Measurements from ENCODE around the gene MMP20. TPM values are rescaled to one million over a fixed set of nuclear protein-coding genes. Genes with fewer than 3 reads are reported as not detected.

Gene MMP20
- total and polyA plus RNA-seq, 2 experiments from 2014 or later, result not detected

GRCh38 chr11:102551169-102551781, 73.9 kb downstream of the MMP20 start:
- H4K20me1 ChIP-seq (replicated peaks; ENCODE audit: insufficient read depth), result no peaks in the 10 kb centered on the region
- DNase-seq (ENCODE audit: low spot score) (no peak), ATAC-seq (no peak)
- H3K9me2 ChIP-seq (ENCODE audit: insufficient read depth), result no peaks in the 10 kb centered on the region
- no peaks in the 10 kb centered on the region for H3K79me2 ChIP-seq (replicated peaks; ENCODE audit: insufficient read depth)
- no peaks in the 10 kb centered on the region for H3F3A ChIP-seq (replicated peaks; ENCODE audit: low read depth)
- Mint-ChIP-seq H3K4me3 (no peak overlapping the region), H3K36me3 (ENCODE audit: low read depth) (no peaks in the 10 kb centered on the region), H3K27ac (no peak overlapping the region), H3K9me3 (no peaks in the 10 kb centered on the region), H3K27me3 (ENCODE audit: insufficient read depth, low read depth, poor library complexity) (no peaks in the 10 kb centered on the region), H3K4me1 (peaks cover 15% of the 10 kb centered on the region)
- TF ChIP-seq CREB1 (CRISPR knock-in tag; IDR thresholded peaks at IDR 0.05; ENCODE audit: low read depth) (no peak), NANOG (IDR thresholded peaks at IDR 0.05; ENCODE audit: borderline replicate concordance) (no peak), ZNF114 (CRISPR knock-in tag; IDR thresholded peaks at IDR 0.05) (no peak), STAT1 (IDR thresholded peaks at IDR 0.05; ENCODE audit: unreplicated experiment) (no peak), EZH2phosphoT487 (IDR thresholded peaks at IDR 0.05; ENCODE audit: unreplicated experiment) (no peak), JUNB (IDR thresholded peaks at IDR 0.05; ENCODE audit: unreplicated experiment) (no peak), EZH2 (IDR thresholded peaks at IDR 0.05; ENCODE audit: low read depth, unreplicated experiment) (no peak), ETS1 (IDR thresholded peaks at IDR 0.05) (no peak), POLR2AphosphoS5 (IDR thresholded peaks at IDR 0.05; ENCODE audit: low read depth) (no peak), ZNF331 (CRISPR knock-in tag; IDR thresholded peaks at IDR 0.05; ENCODE audit: low read depth) (no peak)
- TF ChIP-seq, protein P1, sequence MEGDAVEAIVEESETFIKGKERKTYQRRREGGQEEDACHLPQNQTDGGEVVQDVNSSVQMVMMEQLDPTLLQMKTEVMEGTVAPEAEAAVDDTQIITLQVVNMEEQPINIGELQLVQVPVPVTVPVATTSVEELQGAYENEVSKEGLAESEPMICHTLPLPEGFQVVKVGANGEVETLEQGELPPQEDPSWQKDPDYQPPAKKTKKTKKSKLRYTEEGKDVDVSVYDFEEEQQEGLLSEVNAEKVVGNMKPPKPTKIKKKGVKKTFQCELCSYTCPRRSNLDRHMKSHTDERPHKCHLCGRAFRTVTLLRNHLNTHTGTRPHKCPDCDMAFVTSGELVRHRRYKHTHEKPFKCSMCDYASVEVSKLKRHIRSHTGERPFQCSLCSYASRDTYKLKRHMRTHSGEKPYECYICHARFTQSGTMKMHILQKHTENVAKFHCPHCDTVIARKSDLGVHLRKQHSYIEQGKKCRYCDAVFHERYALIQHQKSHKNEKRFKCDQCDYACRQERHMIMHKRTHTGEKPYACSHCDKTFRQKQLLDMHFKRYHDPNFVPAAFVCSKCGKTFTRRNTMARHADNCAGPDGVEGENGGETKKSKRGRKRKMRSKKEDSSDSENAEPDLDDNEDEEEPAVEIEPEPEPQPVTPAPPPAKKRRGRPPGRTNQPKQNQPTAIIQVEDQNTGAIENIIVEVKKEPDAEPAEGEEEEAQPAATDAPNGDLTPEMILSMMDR (conservative IDR thresholded peaks at IDR 0.05; ENCODE audit: low read depth in 2 of 2), result no peak
- TF ChIP-seq, protein P2, sequence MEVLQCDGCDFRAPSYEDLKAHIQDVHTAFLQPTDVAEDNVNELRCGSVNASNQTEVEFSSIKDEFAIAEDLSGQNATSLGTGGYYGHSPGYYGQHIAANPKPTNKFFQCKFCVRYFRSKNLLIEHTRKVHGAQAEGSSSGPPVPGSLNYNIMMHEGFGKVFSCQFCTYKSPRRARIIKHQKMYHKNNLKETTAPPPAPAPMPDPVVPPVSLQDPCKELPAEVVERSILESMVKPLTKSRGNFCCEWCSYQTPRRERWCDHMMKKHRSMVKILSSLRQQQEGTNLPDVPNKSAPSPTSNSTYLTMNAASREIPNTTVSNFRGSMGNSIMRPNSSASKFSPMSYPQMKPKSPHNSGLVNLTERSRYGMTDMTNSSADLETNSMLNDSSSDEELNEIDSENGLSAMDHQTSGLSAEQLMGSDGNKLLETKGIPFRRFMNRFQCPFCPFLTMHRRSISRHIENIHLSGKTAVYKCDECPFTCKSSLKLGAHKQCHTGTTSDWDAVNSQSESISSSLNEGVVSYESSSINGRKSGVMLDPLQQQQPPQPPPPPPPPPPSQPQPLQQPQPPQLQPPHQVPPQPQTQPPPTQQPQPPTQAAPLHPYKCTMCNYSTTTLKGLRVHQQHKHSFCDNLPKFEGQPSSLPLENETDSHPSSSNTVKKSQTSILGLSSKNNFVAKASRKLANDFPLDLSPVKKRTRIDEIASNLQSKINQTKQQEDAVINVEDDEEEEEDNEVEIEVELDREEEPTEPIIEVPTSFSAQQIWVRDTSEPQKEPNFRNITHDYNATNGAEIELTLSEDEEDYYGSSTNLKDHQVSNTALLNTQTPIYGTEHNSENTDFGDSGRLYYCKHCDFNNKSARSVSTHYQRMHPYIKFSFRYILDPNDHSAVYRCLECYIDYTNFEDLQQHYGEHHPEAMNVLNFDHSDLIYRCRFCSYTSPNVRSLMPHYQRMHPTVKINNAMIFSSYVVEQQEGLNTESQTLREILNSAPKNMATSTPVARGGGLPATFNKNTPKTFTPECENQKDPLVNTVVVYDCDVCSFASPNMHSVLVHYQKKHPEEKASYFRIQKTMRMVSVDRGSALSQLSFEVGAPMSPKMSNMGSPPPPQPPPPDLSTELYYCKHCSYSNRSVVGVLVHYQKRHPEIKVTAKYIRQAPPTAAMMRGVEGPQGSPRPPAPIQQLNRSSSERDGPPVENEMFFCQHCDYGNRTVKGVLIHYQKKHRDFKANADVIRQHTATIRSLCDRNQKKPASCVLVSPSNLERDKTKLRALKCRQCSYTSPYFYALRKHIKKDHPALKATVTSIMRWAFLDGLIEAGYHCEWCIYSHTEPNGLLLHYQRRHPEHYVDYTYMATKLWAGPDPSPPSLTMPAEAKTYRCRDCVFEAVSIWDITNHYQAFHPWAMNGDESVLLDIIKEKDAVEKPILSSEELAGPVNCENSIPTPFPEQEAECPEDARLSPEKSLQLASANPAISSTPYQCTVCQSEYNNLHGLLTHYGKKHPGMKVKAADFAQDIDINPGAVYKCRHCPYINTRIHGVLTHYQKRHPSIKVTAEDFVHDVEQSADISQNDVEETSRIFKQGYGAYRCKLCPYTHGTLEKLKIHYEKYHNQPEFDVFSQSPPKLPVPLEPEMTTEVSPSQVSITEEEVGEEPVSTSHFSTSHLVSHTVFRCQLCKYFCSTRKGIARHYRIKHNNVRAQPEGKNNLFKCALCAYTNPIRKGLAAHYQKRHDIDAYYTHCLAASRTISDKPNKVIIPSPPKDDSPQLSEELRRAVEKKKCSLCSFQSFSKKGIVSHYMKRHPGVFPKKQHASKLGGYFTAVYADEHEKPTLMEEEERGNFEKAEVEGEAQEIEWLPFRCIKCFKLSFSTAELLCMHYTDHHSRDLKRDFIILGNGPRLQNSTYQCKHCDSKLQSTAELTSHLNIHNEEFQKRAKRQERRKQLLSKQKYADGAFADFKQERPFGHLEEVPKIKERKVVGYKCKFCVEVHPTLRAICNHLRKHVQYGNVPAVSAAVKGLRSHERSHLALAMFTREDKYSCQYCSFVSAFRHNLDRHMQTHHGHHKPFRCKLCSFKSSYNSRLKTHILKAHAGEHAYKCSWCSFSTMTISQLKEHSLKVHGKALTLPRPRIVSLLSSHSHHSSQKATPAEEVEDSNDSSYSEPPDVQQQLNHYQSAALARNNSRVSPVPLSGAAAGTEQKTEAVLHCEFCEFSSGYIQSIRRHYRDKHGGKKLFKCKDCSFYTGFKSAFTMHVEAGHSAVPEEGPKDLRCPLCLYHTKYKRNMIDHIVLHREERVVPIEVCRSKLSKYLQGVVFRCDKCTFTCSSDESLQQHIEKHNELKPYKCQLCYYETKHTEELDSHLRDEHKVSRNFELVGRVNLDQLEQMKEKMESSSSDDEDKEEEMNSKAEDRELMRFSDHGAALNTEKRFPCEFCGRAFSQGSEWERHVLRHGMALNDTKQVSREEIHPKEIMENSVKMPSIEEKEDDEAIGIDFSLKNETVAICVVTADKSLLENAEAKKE (CRISPR knock-in tag; IDR thresholded peaks at IDR 0.05), result no peak
- TF ChIP-seq, protein P3, sequence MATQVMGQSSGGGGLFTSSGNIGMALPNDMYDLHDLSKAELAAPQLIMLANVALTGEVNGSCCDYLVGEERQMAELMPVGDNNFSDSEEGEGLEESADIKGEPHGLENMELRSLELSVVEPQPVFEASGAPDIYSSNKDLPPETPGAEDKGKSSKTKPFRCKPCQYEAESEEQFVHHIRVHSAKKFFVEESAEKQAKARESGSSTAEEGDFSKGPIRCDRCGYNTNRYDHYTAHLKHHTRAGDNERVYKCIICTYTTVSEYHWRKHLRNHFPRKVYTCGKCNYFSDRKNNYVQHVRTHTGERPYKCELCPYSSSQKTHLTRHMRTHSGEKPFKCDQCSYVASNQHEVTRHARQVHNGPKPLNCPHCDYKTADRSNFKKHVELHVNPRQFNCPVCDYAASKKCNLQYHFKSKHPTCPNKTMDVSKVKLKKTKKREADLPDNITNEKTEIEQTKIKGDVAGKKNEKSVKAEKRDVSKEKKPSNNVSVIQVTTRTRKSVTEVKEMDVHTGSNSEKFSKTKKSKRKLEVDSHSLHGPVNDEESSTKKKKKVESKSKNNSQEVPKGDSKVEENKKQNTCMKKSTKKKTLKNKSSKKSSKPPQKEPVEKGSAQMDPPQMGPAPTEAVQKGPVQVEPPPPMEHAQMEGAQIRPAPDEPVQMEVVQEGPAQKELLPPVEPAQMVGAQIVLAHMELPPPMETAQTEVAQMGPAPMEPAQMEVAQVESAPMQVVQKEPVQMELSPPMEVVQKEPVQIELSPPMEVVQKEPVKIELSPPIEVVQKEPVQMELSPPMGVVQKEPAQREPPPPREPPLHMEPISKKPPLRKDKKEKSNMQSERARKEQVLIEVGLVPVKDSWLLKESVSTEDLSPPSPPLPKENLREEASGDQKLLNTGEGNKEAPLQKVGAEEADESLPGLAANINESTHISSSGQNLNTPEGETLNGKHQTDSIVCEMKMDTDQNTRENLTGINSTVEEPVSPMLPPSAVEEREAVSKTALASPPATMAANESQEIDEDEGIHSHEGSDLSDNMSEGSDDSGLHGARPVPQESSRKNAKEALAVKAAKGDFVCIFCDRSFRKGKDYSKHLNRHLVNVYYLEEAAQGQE (IDR thresholded peaks at IDR 0.05; ENCODE audit: unreplicated experiment), result no peak
- peaks cover 15% of the 10 kb centered on the region; the same call in 1 of the 2 replicates for H3K4me1 ChIP-seq (ENCODE audit: insufficient read depth)
- no peak overlapping the region for H3K4me3 ChIP-seq
- no peaks in the 10 kb centered on the region for H3K36me3 ChIP-seq (ENCODE audit: insufficient read depth)
- no peak overlapping the region for H3K27ac ChIP-seq (ENCODE audit: low read depth)
- H2AFZ ChIP-seq, result peak overlapping the region; percentile 74; the same call in 1 of the 2 replicates
- no peak overlapping the region for H3K4me2 ChIP-seq
- H3K27me3 ChIP-seq (ENCODE audit: insufficient read depth), result no peaks in the 10 kb centered on the region
